OCI-LY3 (cell line): ENCODE data around the gene BCLAF1.

Source experiments
- EZH2phosphoT487 ChIP-seq: fragments of 200-600 bp; shearing (Covaris generic); IDR thresholded peaks from 2 replicates; pipeline ENCODE4 v1.6.1; 2018; ENCODE audit warnings: antibody characterized with exemption, mixed run types, low read depth
- TF ChIP-seq, protein P1 (sequence below): fragments of 200-600, 300-600 bp; sonication (generic); IDR thresholded peaks from 2 replicates; pipeline ENCODE4 v1.5.1; 2014; ENCODE audit warnings: antibody characterized with exemption, low read length, low read depth

DNA sequence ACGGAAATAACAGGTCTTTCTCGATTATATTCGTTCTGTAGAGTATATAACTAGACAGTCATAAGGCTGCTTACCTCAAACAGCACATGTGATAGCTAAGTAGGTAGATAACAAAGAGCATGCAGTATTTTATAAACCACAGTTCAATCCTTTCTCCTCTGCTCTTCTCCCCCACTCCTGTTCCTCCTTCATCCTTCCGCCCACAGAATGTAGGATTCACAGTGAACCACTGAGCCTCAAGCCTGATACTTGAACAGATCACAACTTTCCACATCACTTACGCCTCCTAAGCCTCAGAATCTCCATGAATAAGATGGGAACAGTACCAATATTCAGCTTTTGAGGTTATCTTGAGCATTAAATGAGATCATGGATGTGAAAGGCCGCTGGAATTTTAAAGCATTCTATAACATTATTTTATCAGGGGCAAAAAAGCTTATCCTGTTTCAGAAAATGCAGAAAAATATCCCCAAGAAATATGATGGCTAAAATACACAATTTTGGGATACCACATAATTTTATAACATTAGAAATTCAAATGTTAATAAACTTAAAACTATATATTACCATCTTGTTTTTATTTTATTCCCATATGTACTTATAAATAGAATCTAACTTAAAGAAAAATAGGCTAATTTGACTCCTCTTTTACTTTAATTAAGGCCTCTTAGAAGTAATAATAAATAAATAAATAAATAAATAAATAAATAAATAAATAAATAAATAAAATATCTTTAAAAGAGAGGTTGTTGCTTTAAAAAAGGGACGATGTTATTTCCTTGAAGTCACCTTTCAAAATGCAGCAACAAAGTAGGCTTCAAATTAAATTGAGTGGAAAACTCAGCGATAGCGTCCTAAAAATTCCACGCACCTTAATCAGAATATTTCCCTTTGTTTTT lies 72.9 kb downstream of the BCLAF1 start:
- TF ChIP-seq, protein P1, sequence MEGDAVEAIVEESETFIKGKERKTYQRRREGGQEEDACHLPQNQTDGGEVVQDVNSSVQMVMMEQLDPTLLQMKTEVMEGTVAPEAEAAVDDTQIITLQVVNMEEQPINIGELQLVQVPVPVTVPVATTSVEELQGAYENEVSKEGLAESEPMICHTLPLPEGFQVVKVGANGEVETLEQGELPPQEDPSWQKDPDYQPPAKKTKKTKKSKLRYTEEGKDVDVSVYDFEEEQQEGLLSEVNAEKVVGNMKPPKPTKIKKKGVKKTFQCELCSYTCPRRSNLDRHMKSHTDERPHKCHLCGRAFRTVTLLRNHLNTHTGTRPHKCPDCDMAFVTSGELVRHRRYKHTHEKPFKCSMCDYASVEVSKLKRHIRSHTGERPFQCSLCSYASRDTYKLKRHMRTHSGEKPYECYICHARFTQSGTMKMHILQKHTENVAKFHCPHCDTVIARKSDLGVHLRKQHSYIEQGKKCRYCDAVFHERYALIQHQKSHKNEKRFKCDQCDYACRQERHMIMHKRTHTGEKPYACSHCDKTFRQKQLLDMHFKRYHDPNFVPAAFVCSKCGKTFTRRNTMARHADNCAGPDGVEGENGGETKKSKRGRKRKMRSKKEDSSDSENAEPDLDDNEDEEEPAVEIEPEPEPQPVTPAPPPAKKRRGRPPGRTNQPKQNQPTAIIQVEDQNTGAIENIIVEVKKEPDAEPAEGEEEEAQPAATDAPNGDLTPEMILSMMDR, result no peak
- no peak for TF ChIP-seq EZH2phosphoT487
